Upper lobe of left lung (tissue), 4 donors: ENCODE measurements around the gene FGF3.

ENCODE experiments used
- POLR2A ChIP-seq, 4 donors: fragments of 450-650 bp; IDR thresholded peaks; one replicate each; pipeline ENCODE4 v1.5.1; 2016 to 2017; ENCODE audit warnings: antibody characterized with exemption in 4 of 4, mild to moderate bottlenecking in 2 of 4
- TF ChIP-seq, protein P1 (sequence below), 6 experiments: fragments of 450-650 bp in 4 of 6; fragments of 200-600 bp in 2 of 6; sonication (generic) in 2 of 6; IDR thresholded peaks; one replicate each; pipeline ENCODE4 v1.5.1; 2016 to 2019; ENCODE audit warnings: antibody characterized with exemption in 6 of 6

DNA sequence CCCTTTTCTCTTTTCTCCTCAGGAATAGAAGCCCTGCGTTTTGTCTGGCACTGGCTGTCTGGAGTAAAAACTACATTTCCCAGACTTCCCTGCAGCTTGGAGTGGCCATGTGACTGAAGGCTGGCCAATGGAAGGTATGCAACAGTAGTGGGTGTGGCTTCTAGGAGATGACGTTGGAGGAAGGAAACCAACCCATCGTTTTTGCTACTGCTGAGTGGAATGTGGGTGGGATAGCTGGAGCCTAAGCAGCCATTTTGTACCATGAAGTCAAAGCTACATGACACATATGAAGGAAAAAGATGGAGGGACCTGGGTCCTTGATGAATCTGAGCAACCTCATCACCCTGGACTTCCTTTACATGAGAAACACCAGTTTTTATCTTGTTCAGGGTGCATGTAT is 19.6 kb downstream of the FGF3 start:
- no peak for TF ChIP-seq POLR2A (IDR thresholded peaks at IDR 0.05)
- TF ChIP-seq, protein P1, sequence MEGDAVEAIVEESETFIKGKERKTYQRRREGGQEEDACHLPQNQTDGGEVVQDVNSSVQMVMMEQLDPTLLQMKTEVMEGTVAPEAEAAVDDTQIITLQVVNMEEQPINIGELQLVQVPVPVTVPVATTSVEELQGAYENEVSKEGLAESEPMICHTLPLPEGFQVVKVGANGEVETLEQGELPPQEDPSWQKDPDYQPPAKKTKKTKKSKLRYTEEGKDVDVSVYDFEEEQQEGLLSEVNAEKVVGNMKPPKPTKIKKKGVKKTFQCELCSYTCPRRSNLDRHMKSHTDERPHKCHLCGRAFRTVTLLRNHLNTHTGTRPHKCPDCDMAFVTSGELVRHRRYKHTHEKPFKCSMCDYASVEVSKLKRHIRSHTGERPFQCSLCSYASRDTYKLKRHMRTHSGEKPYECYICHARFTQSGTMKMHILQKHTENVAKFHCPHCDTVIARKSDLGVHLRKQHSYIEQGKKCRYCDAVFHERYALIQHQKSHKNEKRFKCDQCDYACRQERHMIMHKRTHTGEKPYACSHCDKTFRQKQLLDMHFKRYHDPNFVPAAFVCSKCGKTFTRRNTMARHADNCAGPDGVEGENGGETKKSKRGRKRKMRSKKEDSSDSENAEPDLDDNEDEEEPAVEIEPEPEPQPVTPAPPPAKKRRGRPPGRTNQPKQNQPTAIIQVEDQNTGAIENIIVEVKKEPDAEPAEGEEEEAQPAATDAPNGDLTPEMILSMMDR (IDR thresholded peaks at IDR 0.05): no peak
